Thoracic aorta (tissue), 2 donors: ENCODE results near the gene GCK. TPM values are rescaled to one million over a fixed set of nuclear protein-coding genes. Genes with fewer than 3 reads are reported as not detected.

Experiments used
- ATAC-seq: fragments of 150-250 bp; one replicate; pipeline ENCODE4 v1.8.0; 2017; ENCODE audit warnings: low read depth; ENCODE audit not compliant: insufficient number of reproducible peaks, low FRiP score
- DNase-seq: peaks from one replicate; pipeline ENCODE4 v3.0.0-alpha.2; 2020; ENCODE audit warnings: low spot score
- H3K27ac ChIP-seq, 2 donors: fragments of 200-600 bp; sonication (generic); 1 replicate in 1 of 2; 2 replicates in 1 of 2; pipeline ENCODE4 v1.5.1; 2016; ENCODE audit warnings: mild to moderate bottlenecking in 2 of 2, moderate library complexity in 2 of 2
- H3K27me3 ChIP-seq: fragments of 200-600 bp; sonication (generic); replicated peaks from 2 replicates; pipeline ENCODE4 v1.6.0; 2016; ENCODE audit warnings: mild to moderate bottlenecking; ENCODE audit not compliant: insufficient read depth
- H3K36me3 ChIP-seq: fragments of 200-600 bp; sonication (generic); one replicate; pipeline ENCODE4 v1.5.1; 2016
- H3K4me1 ChIP-seq, 2 donors: fragments of 200-600 bp; sonication (generic); 1 replicate in 1 of 2; 2 replicates in 1 of 2; pipeline versions ENCODE4 v1.5.1 to v1.6.0; 2016; ENCODE audit warnings: low read depth in 2 of 2, mild to moderate bottlenecking in 1 of 2; ENCODE audit not compliant: control insufficient read depth in 1 of 2
- H3K4me3 ChIP-seq: fragments of 200-600 bp; sonication (generic); 2 replicates; pipeline ENCODE4 v1.5.1; 2016; ENCODE audit warnings: mild to moderate bottlenecking
- H3K9me3 ChIP-seq: fragments of 200-600 bp; sonication (generic); 2 replicates; pipeline ENCODE4 v1.5.1; 2016
- total RNA-seq, 2 donors: library from RNA; depleted of rRNA; stranded (reverse); fragments of >200 nt; gene quantifications; one replicate each; pipeline versions ENCODE4 v1.1.0 to v1.2.3, GENCODE V29; 2016
- TF ChIP-seq, protein P1 (sequence below): fragments of 200-600 bp; sonication (generic); IDR thresholded peaks from one replicate; pipeline ENCODE4 v1.5.1; 2019; ENCODE audit warnings: antibody characterized with exemption

Gene GCK
- total RNA-seq, 2 donors from 2014 or later = 1.6 to 2.3 TPM

DNA sequence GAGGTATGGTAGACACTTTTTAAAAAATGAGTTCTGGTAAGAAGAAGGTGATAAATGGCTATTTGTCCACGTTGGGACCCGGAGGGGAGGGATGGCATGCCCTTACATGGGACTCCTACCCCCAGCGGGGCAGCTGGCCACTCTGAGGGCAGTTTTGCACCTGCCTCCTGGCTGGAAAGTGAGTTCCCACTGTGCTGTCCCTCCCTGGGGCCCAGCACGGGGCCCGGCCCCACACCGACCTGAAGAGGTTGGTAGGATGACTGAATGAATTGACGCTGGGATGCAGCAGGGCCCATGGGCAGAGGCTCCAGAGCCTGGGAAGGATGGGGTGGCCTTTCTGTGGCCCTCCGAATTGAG, 85.7 kb downstream of the GCK start:
- no peak for ATAC-seq
- no peak for DNase-seq
- H3K4me3 ChIP-seq = peak overlapping the region; percentile 78
- H3K27ac ChIP-seq = peak overlapping the region; percentile 96 to 100
- no peaks in the 10 kb centered on the region for H3K27me3 ChIP-seq
- H3K9me3 ChIP-seq = no peaks in the 10 kb centered on the region
- H3K36me3 ChIP-seq = peaks cover 11% of the 10 kb centered on the region
- TF ChIP-seq, protein P1, sequence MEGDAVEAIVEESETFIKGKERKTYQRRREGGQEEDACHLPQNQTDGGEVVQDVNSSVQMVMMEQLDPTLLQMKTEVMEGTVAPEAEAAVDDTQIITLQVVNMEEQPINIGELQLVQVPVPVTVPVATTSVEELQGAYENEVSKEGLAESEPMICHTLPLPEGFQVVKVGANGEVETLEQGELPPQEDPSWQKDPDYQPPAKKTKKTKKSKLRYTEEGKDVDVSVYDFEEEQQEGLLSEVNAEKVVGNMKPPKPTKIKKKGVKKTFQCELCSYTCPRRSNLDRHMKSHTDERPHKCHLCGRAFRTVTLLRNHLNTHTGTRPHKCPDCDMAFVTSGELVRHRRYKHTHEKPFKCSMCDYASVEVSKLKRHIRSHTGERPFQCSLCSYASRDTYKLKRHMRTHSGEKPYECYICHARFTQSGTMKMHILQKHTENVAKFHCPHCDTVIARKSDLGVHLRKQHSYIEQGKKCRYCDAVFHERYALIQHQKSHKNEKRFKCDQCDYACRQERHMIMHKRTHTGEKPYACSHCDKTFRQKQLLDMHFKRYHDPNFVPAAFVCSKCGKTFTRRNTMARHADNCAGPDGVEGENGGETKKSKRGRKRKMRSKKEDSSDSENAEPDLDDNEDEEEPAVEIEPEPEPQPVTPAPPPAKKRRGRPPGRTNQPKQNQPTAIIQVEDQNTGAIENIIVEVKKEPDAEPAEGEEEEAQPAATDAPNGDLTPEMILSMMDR = no peak
- peaks cover 45 to 79% of the 10 kb centered on the region in 2 donors for H3K4me1 ChIP-seq

DNA sequence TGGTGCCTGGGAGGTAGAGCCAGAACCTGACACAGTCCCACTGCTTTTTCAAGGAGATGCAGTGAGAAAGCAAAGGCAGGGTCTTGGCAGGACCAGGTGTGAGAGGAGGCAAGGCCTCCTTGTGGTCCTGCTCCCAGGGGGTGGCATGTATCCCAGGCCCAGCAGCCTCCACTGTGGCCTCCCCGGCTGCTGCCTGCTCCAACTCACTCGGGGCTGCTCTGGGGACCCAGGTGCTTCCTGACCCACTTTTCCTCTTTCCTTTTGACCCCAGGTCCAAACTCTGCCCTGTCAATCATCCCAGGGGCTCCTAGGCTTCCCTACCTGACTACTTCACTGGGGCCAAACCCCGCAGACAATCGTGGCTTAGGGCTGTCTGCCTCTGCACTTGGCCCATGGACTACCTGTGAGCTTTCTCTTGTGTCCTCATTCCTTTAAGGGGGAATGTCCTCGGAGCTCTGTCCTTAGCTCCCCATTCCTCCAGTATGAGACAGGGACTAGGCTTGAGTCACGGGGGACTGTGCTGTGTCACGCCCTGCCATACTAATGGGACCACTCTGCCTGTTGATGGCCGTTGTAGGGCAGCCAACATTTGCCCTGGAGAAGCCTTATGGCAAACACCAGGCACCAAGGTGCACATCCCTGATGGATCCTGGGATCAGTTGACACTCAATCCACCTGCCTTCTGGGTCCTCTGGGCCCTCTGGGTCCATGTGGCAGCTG, 86.2 kb downstream of the GCK start:
- no peak for DNase-seq

DNA sequence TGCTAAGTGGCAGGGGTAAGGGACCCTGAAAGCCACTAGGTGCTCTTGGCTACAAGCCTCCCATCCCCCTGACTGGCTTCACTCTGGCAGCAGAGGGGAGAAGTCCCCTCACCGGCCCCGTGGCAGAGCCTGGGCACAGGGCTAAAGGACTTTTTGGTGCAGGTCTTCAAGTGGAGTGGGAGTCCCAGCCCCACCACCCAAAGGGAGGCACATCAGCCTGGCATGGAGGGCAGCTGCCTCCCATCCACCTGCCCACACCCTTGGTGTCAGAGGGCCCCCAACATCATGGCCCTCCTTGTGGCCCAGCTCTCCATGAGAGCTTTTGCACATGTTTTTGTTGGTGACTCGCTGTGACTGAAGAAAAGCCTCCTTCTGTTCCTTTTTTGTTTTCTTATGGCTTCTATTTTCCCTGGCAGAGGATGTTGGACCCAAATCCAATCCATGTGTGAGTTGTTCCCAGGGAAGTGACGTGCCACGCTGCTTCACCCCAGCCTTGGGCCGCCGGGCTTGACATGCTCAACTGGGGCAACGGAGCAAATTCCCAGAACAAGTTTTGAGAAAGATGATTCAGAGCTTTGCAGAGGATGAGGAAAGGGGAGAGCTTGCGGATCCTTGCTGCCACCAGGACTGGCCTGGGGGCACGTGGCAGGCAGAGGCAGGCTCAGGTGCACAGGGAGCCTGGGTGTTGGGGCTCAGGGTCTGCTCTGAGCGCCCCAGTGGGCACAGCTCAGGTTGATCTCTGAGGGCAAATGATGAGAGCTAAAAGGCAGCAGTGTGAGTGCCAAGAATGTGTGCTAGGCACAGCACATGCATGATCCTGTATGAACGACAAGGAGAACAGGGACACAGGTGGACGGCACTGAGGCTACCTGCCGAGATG, 87.0 kb downstream of the GCK start:
- H3K9me3 ChIP-seq = no peaks in the 10 kb centered on the region
- H3K27ac ChIP-seq = peak overlapping the region; percentile 96 to 100
- H3K4me3 ChIP-seq = no peak overlapping the region
- TF ChIP-seq, protein P1 = no peak
- H3K4me1 ChIP-seq = peaks cover 32 to 66% of the 10 kb centered on the region in 2 donors
- peak; percentile 82 for DNase-seq
- H3K27me3 ChIP-seq = no peaks in the 10 kb centered on the region
- H3K36me3 ChIP-seq = no peaks in the 10 kb centered on the region
- ATAC-seq = peak; percentile 67

More for the DNA sequence above, 86.2 kb downstream of the GCK start:
- no peak for ATAC-seq
- Histone ChIP-seq H3K36me3 (peaks cover 6% of the 10 kb centered on the region), H3K4me1 (peaks cover 40 to 74% of the 10 kb centered on the region in 2 donors), H3K9me3 (no peaks in the 10 kb centered on the region), H3K27me3 (no peaks in the 10 kb centered on the region), H3K27ac (peak overlapping the region; percentile 96 to 100), H3K4me3 (no peak overlapping the region)
- TF ChIP-seq, protein P1 = no peak

DNA sequence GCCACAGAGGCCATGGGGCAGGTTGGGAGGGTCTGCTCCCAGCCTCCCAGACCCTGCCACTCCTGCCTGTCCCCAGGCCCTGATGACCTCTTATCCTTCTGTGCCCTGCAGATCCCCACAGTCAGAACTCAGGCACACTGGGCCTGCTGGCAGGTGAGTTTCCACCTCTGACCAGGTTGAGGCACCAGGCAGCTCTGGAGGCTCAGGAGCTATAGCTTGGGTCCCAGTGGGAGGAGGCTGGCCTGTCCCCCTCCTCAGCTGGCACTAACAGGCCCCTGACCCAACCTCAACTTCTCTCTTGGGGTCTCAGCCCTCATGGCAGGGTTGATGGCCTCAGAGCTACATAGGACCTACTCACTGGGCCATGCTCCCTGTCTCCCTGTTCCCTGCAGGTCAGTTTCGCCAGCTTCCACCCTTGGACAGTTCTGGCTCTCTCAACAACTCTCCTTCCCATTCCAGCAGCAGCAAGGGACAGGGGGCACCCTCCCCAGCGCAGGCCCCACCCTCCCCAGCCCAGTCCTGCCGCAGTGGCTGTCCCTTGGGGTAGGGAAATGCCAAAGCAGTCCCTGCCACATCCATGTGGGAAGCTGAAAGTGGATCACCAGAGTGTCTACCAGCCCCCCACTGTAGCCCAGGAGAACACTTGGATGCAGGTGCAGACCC, 87.8 kb downstream of the GCK start:
- TF ChIP-seq, protein P1 = no peak
- no peaks in the 10 kb centered on the region for H3K9me3 ChIP-seq
- no peak for ATAC-seq
- H3K4me3 ChIP-seq = no peak overlapping the region
- H3K36me3 ChIP-seq = no peaks in the 10 kb centered on the region
- no peak for DNase-seq
- H3K27ac ChIP-seq = peak overlapping the region; percentile 96 to 100
- H3K4me1 ChIP-seq = peaks cover 25 to 61% of the 10 kb centered on the region in 2 donors
- H3K27me3 ChIP-seq = no peaks in the 10 kb centered on the region
